OCI-LY3 (cell line): Measurements from ENCODE around the gene FBXO42.

Experiments
- H2AFZ ChIP-seq: fragments of 200-600, 300-600 bp; shearing (Covaris generic); 2 replicates; pipeline ENCODE4 v1.6.0; 2014; ENCODE audit warnings: antibody characterized with exemption, low read depth, low read length
- H3K27ac ChIP-seq: fragments of 200-600, 300-600 bp; sonication (generic); 2 replicates; pipeline ENCODE4 v1.5.1; 2014; ENCODE audit warnings: mild to moderate bottlenecking, low read length, moderate library complexity, mixed read lengths
- H3K27me3 ChIP-seq: fragments of 200-600, 300-600 bp; sonication (generic); 2 replicates; pipeline ENCODE4 v1.6.1; 2014; ENCODE audit warnings: low read depth, low read length, mixed read lengths
- H3K36me3 ChIP-seq: fragments of 200-600, 300-600 bp; sonication (generic); replicated peaks from 2 replicates; pipeline ENCODE3; 2014; ENCODE audit warnings: low read depth, low read length, mixed read lengths
- H3K4me1 ChIP-seq: fragments of 300-600, 200-600 bp; sonication (generic); 2 replicates; pipeline ENCODE4 v1.6.1; 2014; ENCODE audit warnings: low read length, mixed read lengths
- H3K4me2 ChIP-seq: fragments of 200-600, 300-600 bp; sonication (generic); 2 replicates; pipeline ENCODE4 v1.6.1; 2014; ENCODE audit warnings: low read length, mixed read lengths
- H3K4me3 ChIP-seq: fragments of 300-600, 200-600 bp; sonication (generic); 2 replicates; pipeline ENCODE4 v1.5.1; 2014; ENCODE audit warnings: antibody characterized with exemption, mild to moderate bottlenecking, low read length, moderate library complexity
- H3K79me2 ChIP-seq: fragments of 300-600, 200-600 bp; shearing (Covaris generic); 2 replicates; pipeline ENCODE4 v1.6.1; 2014; ENCODE audit warnings: mild to moderate bottlenecking, low read length, mixed read lengths
- H3K9ac ChIP-seq: fragments of 300-600, 200-600 bp; shearing (Covaris generic); 2 replicates; pipeline ENCODE4 v1.6.0; 2014; ENCODE audit warnings: mild to moderate bottlenecking, low read length, moderate library complexity
- H3K9me3 ChIP-seq: fragments of 200-600, 300-600 bp; shearing (Covaris generic); 2 replicates; pipeline ENCODE4 v1.6.1; 2014; ENCODE audit warnings: low read length, mixed read lengths; ENCODE audit not compliant: insufficient read depth
- H4K20me1 ChIP-seq: fragments of 200-600, 300-600 bp; sonication (generic); 2 replicates; pipeline ENCODE4 v1.6.1; 2016; ENCODE audit warnings: low read length, mixed read lengths; ENCODE audit not compliant: insufficient read depth
- CTCF ChIP-seq: fragments of 200-600, 300-600 bp; sonication (generic); IDR thresholded peaks from 2 replicates; pipeline ENCODE4 v1.5.1; 2014; ENCODE audit warnings: antibody characterized with exemption, low read length, low read depth
- EZH2phosphoT487 ChIP-seq: fragments of 200-600 bp; shearing (Covaris generic); IDR thresholded peaks from 2 replicates; pipeline ENCODE4 v1.6.1; 2018; ENCODE audit warnings: antibody characterized with exemption, mixed run types, low read depth

FBXO42 gene

DNA sequence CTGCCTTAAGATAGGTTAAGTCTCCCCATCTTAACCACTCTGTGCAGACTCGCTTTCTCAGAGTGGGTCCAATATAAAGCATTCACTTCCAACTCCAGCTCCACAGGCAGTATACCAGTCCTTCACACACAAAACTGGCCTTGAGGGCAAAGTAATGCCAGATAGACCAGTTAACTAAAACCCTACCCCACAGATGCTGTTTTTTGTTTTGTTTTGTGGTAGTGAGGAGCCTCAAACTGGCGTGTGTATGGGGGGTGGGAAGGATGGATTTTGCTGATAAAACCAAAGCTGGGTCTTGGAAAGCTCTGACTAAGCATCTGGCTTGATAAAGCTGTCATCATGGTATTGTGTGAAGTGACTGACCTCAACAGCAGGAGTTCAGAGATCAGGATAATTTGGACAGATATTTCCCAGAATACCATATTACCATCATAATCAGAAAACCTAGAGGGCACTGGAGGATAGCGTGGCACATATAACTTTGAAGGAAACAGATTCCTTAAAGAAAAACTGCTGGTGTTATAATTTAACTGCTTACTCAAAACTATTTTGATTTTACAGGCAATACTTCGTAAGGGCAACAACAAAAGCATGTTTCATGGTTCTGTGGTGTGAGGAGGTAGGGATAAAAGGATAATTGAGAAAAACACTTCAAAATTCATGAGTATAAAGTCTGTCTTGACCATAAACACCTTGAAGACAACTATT, 85.7 kb downstream of the FBXO42 start:
- no peaks in the 10 kb centered on the region for H3K36me3 ChIP-seq
- no peak overlapping the region for H3K9ac ChIP-seq
- H3K4me1 ChIP-seq = no peaks in the 10 kb centered on the region
- no peaks in the 10 kb centered on the region for H3K27me3 ChIP-seq
- H3K79me2 ChIP-seq = peaks cover 5% of the 10 kb centered on the region; the same call in 1 of the 2 replicates
- H3K4me2 ChIP-seq = no peak overlapping the region
- no peak overlapping the region for H3K4me3 ChIP-seq
- TF ChIP-seq CTCF (no peak), EZH2phosphoT487 (no peak)
- H2AFZ ChIP-seq = no peak overlapping the region
- H3K9me3 ChIP-seq = no peaks in the 10 kb centered on the region
- H4K20me1 ChIP-seq = peaks cover 16% of the 10 kb centered on the region
- no peak overlapping the region for H3K27ac ChIP-seq

DNA sequence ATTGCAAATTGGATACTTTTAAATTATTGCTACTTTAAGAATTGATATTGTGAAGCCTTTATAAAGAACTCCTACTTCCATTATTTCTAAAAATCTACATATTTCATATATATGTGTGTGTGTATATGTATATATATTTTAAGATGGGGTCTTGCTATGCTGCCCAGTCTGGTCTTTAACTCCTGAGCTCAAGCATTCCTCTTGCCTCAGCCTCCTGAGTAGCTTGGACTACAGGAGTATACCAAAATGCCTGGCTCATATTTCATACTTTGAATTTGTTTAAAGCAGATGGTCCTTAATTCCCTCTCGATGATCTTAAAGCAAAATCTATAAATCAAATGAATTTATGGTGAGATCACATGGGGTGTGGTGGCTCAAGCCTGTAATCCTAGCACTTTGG, 90.2 kb downstream of the FBXO42 start:
- Histone ChIP-seq H3K27me3 (no peaks in the 10 kb centered on the region), H3K4me2 (no peak overlapping the region), H3K4me3 (no peak overlapping the region), H4K20me1 (peaks cover 14% of the 10 kb centered on the region), H3K9me3 (no peaks in the 10 kb centered on the region), H3K27ac (no peak overlapping the region), H3K79me2 (peaks cover 5% of the 10 kb centered on the region; the same call in 1 of the 2 replicates), H3K36me3 (no peaks in the 10 kb centered on the region), H3K9ac (no peak overlapping the region), H3K4me1 (no peaks in the 10 kb centered on the region), H2AFZ (no peak overlapping the region)
- TF ChIP-seq EZH2phosphoT487 (no peak), CTCF (no peak)

DNA sequence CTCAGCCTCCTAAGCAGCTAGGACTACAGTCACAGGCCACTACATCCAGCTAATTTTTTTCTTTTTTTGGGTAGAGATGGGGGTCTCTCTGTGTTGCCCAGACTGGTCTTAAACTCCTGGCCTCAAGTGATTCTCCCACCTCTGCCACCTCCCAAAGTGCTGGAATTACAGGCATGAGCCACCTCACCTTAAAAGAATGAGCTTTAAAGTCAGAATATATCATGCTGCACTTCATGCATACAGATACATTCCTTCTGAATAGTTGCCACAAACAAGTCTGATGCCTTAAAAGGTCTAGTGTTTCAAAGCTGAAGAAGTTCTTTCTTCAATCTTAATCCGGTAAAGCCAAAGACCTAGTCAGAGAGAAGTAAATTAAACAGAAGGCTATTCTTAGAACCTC, 91.5 kb downstream of the FBXO42 start:
- H3K4me3 ChIP-seq = no peak overlapping the region
- no peaks in the 10 kb centered on the region for H3K4me1 ChIP-seq
- no peaks in the 10 kb centered on the region for H3K27me3 ChIP-seq
- H2AFZ ChIP-seq = no peak overlapping the region
- H3K36me3 ChIP-seq = peaks cover 6% of the 10 kb centered on the region
- peaks cover 8% of the 10 kb centered on the region; the same call in 1 of the 2 replicates for H4K20me1 ChIP-seq
- H3K79me2 ChIP-seq = peaks cover 5% of the 10 kb centered on the region; the same call in 1 of the 2 replicates
- H3K9ac ChIP-seq = no peak overlapping the region
- TF ChIP-seq CTCF (no peak), EZH2phosphoT487 (no peak)
- no peak overlapping the region for H3K4me2 ChIP-seq
- H3K27ac ChIP-seq = no peak overlapping the region
- H3K9me3 ChIP-seq = no peaks in the 10 kb centered on the region

DNA sequence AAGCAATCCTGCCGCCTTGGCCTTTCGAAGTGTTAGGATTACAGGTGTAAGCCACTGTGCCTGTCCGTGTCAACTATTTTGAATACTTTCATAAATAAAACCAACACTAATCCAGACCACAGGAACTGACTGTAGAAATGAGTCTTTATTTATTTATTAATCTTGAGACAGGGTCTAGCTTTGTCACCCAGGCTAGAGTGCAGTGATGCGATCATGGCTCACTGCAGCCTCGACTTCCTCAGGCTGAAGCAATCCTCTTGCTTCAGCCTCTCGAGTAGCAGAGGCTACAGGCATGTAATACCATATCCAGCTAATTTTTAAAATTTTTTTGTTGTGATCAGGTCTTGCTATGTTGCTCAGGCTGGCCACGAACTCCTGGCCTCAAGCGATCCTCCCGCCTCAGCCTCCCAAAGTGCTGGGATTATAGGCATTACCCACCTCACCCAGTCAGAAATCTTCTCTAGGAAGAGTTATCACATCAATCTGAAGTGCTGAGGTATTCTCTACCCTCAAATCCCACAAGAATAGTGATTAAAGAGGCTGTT, 93.6 kb downstream of the FBXO42 start:
- no peak overlapping the region for H2AFZ ChIP-seq
- no peaks in the 10 kb centered on the region for H3K27me3 ChIP-seq
- no peak overlapping the region for H3K9ac ChIP-seq
- no peak overlapping the region for H3K4me2 ChIP-seq
- H3K27ac ChIP-seq = no peak overlapping the region
- peaks cover 18% of the 10 kb centered on the region for H3K36me3 ChIP-seq
- no peaks in the 10 kb centered on the region for H3K9me3 ChIP-seq
- H3K4me3 ChIP-seq = no peak overlapping the region
- TF ChIP-seq CTCF = no peak
- no peak for TF ChIP-seq EZH2phosphoT487
- no peaks in the 10 kb centered on the region for H4K20me1 ChIP-seq
- no peaks in the 10 kb centered on the region for H3K4me1 ChIP-seq
- H3K79me2 ChIP-seq = no peaks in the 10 kb centered on the region
